Hepatocyte (in vitro differentiated cells): ENCODE data around the gene ADD2.

Experiments used
- CTCF ChIP-seq: fragments of 200-600 bp; sonication (generic); IDR thresholded peaks from 2 replicates; pipeline ENCODE4 v1.5.1; 2016; ENCODE audit warnings: antibody characterized with exemption, mild to moderate bottlenecking; ENCODE audit not compliant: poor library complexity
- EZH2 ChIP-seq: fragments of 200-600 bp; sonication (generic); IDR thresholded peaks from 2 replicates; pipeline ENCODE4 v1.6.1; 2016; ENCODE audit warnings: antibody characterized with exemption, mild to moderate bottlenecking, borderline replicate concordance
- EZH2phosphoT487 ChIP-seq: fragments of 200-600 bp; sonication (generic); IDR thresholded peaks from one replicate; pipeline ENCODE4 v1.6.1; 2018; ENCODE audit warnings: antibody characterized with exemption, mild to moderate bottlenecking, low read depth, moderate library complexity; ENCODE audit not compliant: unreplicated experiment, severe bottlenecking

- no peak for TF ChIP-seq EZH2phosphoT487
- no peak for TF ChIP-seq CTCF
- TF ChIP-seq EZH2: no peak
Measured at GRCh38 chr2:70632966-70633365, 135.0 kb downstream of the ADD2 start.
